HEK293 (cell line): Measurements from ENCODE around the gene ACSS1.
A peak's percentile ranks its signal among the peaks of the same experiment; 100 is the strongest.

Source experiments
- CTCF ChIA-PET: fragments of 350-600 bp; formaldehyde crosslinking; extraction: SDS; loops from one replicate; lab custom pipeline; 2021; ENCODE audit warnings: antibody characterized with exemption; lab: Yijun Ruan, JAX
- POLR2A ChIA-PET: fragments of 300-600 bp; formaldehyde crosslinking; extraction: SDS; loops from one replicate; lab custom pipeline; 2020; ENCODE audit warnings: antibody characterized with exemption, inconsistent platforms; lab: Yijun Ruan, JAX
- H3K27ac ChIP-seq: fragments of 200-500 bp; sonication (Bioruptor generic); 2 replicates; pipeline ENCODE4 v1.5.1; 2014; ENCODE audit warnings: low read depth, low read length, control low read depth, inconsistent platforms; ENCODE audit errors: extremely low read depth
- H3K36me3 ChIP-seq, 2 experiments: fragments of 200-500 bp in 1 of 2; sonication (Bioruptor generic) in 1 of 2; 1 replicate in 1 of 2; 2 replicates in 1 of 2; pipeline ENCODE4 v1.5.1; 2014 to 2017; ENCODE audit warnings: inconsistent platforms in 2 of 2, low read length in 2 of 2; ENCODE audit not compliant: control insufficient read depth in 2 of 2, insufficient read depth in 1 of 2
- H3K4me1 ChIP-seq: fragments of 200-500 bp; sonication (Bioruptor generic); 2 replicates; pipeline ENCODE4 v1.5.1; 2014; ENCODE audit warnings: mild to moderate bottlenecking, low read length, inconsistent platforms; ENCODE audit not compliant: control insufficient read depth, insufficient read depth
- H3K4me3 ChIP-seq: 2 replicates; pipeline ENCODE4 v1.5.1; 2011; ENCODE audit warnings: low read depth, mild to moderate bottlenecking, control low read depth, low read length, moderate library complexity
- H3K9me3 ChIP-seq: fragments of 200-500 bp; sonication (Bioruptor generic); 2 replicates; pipeline ENCODE4 v1.5.1; 2014; ENCODE audit warnings: low read depth, low read length, inconsistent platforms; ENCODE audit not compliant: control insufficient read depth, insufficient read depth
- IKZF3 ChIP-seq: fragments of 450-650 bp; IDR thresholded peaks from 2 replicates; pipeline ENCODE4 v1.5.0; 2018; ENCODE audit warnings: missing biosample characterization, mild to moderate bottlenecking, missing genetic modification characterization, moderate library complexity
- OVOL3 ChIP-seq: fragments of 450-650 bp; formaldehyde crosslinking; IDR thresholded peaks from 2 replicates; pipeline ENCODE4 v1.5.1; 2016; ENCODE audit warnings: missing biosample characterization, missing genetic modification characterization
- PRDM1 ChIP-seq: fragments of 450-650 bp; formaldehyde crosslinking; IDR thresholded peaks from 2 replicates; pipeline ENCODE4; 2016; ENCODE audit warnings: missing biosample characterization, missing genetic modification characterization
- ZNF138 ChIP-seq: fragments of 450-650 bp; formaldehyde crosslinking; IDR thresholded peaks from 2 replicates; pipeline ENCODE4 v1.5.1; 2016; ENCODE audit warnings: missing biosample characterization, missing genetic modification characterization, borderline replicate concordance
- ZNF146 ChIP-seq: fragments of 450-650 bp; formaldehyde crosslinking; IDR thresholded peaks from 2 replicates; pipeline ENCODE4 v1.5.1; 2016; ENCODE audit warnings: missing biosample characterization, missing genetic modification characterization
- ZNF184 ChIP-seq: fragments of 450-650 bp; IDR thresholded peaks from 2 replicates; pipeline ENCODE4 v1.5.1; 2018; ENCODE audit warnings: missing biosample characterization, mild to moderate bottlenecking, missing genetic modification characterization
- ZNF211 ChIP-seq: fragments of 450-650 bp; formaldehyde crosslinking; IDR thresholded peaks from 2 replicates; pipeline ENCODE4 v1.5.1; 2016; ENCODE audit warnings: low read depth, missing biosample characterization, missing genetic modification characterization
- ZNF221 ChIP-seq: fragments of 450-650 bp; formaldehyde crosslinking; IDR thresholded peaks from 2 replicates; pipeline ENCODE4 v1.5.1; 2017; ENCODE audit warnings: missing biosample characterization, missing genetic modification characterization, borderline replicate concordance
- ZNF274 ChIP-seq, 2 experiments: fragments of 200-500 bp in 1 of 2; fragments of 450-650 bp in 1 of 2; sonication (Bioruptor generic) in 1 of 2; formaldehyde crosslinking in 1 of 2; IDR thresholded peaks; 2 replicates each; pipeline versions ENCODE4 v1.5.1 to v1.6.1; 2014 to 2016; ENCODE audit warnings: borderline replicate concordance in 1 of 2, inconsistent platforms in 1 of 2, low read length in 1 of 2, missing biosample characterization in 1 of 2, missing genetic modification characterization in 1 of 2
- ZNF302 ChIP-seq: fragments of 450-650 bp; formaldehyde crosslinking; IDR thresholded peaks from 2 replicates; pipeline ENCODE4 v1.5.1; 2016; ENCODE audit warnings: missing biosample characterization, missing genetic modification characterization, low read depth
- ZNF324 ChIP-seq: fragments of 450-650 bp; formaldehyde crosslinking; IDR thresholded peaks from 2 replicates; pipeline ENCODE4 v1.5.1; 2016; ENCODE audit warnings: missing biosample characterization, missing genetic modification characterization
- ZNF341 ChIP-seq: fragments of 450-650 bp; formaldehyde crosslinking; IDR thresholded peaks from 2 replicates; pipeline ENCODE4; 2016; ENCODE audit warnings: low read depth, missing biosample characterization, missing genetic modification characterization
- ZNF48 ChIP-seq: fragments of 450-650 bp; formaldehyde crosslinking; IDR thresholded peaks from 2 replicates; pipeline ENCODE4 v1.5.1; 2016; ENCODE audit warnings: missing biosample characterization, missing genetic modification characterization
- ZNF514 ChIP-seq: fragments of 450-650 bp; formaldehyde crosslinking; IDR thresholded peaks from 2 replicates; pipeline ENCODE4 v1.5.1; 2016; ENCODE audit warnings: missing biosample characterization, missing genetic modification characterization
- ZNF621 ChIP-seq: fragments of 450-650 bp; formaldehyde crosslinking; IDR thresholded peaks from 2 replicates; pipeline ENCODE4 v1.5.1; 2017; ENCODE audit warnings: missing biosample characterization, missing genetic modification characterization
- ZNF654 ChIP-seq: fragments of 450-650 bp; formaldehyde crosslinking; IDR thresholded peaks from 2 replicates; pipeline ENCODE4 v1.5.1; 2016; ENCODE audit warnings: low read depth, missing biosample characterization, missing genetic modification characterization
- ZNF658 ChIP-seq: fragments of 450-650 bp; formaldehyde crosslinking; IDR thresholded peaks from 2 replicates; pipeline ENCODE4; 2016; ENCODE audit warnings: missing biosample characterization, missing genetic modification characterization
- ZNF677 ChIP-seq: fragments of 450-650 bp; IDR thresholded peaks from 2 replicates; pipeline ENCODE4 v1.5.0; 2018; ENCODE audit warnings: missing biosample characterization, mild to moderate bottlenecking, missing genetic modification characterization, moderate library complexity
- ZNF777 ChIP-seq: fragments of 450-650 bp; formaldehyde crosslinking; IDR thresholded peaks from 2 replicates; pipeline ENCODE4 v1.5.1; 2017; ENCODE audit warnings: missing biosample characterization, missing genetic modification characterization, borderline replicate concordance
- ZNF791 ChIP-seq: fragments of 450-650 bp; formaldehyde crosslinking; IDR thresholded peaks from 2 replicates; pipeline ENCODE4 v1.5.1; 2016; ENCODE audit warnings: missing biosample characterization, missing genetic modification characterization
- TF ChIP-seq, protein P1 (sequence below): fragments of 450-650 bp; formaldehyde crosslinking; IDR thresholded peaks from 2 replicates; pipeline ENCODE4 v1.5.1; 2016; ENCODE audit warnings: missing biosample characterization, missing genetic modification characterization
- TF ChIP-seq, protein P2 (sequence below): fragments of 450-650 bp; formaldehyde crosslinking; IDR thresholded peaks from 2 replicates; pipeline ENCODE4 v1.5.1; 2016; ENCODE audit warnings: missing biosample characterization, missing genetic modification characterization
- TF ChIP-seq, protein P3 (sequence below): fragments of 450-650 bp; formaldehyde crosslinking; IDR thresholded peaks from 2 replicates; pipeline ENCODE4 v1.5.1; 2016; ENCODE audit warnings: missing biosample characterization, missing genetic modification characterization
- TF ChIP-seq, protein P4 (sequence below): fragments of 450-650 bp; formaldehyde crosslinking; IDR thresholded peaks from 2 replicates; pipeline ENCODE4 v1.5.1; 2017; ENCODE audit warnings: missing biosample characterization, missing genetic modification characterization
- TF ChIP-seq, protein P5 (sequence below): fragments of 450-650 bp; formaldehyde crosslinking; IDR thresholded peaks from 2 replicates; pipeline ENCODE4; 2016; ENCODE audit warnings: missing biosample characterization, missing genetic modification characterization
- TF ChIP-seq, protein P6 (sequence below): fragments of 450-650 bp; formaldehyde crosslinking; IDR thresholded peaks from 2 replicates; pipeline ENCODE4 v1.5.1; 2017; ENCODE audit warnings: missing biosample characterization, missing genetic modification characterization

Gene ACSS1

DNA sequence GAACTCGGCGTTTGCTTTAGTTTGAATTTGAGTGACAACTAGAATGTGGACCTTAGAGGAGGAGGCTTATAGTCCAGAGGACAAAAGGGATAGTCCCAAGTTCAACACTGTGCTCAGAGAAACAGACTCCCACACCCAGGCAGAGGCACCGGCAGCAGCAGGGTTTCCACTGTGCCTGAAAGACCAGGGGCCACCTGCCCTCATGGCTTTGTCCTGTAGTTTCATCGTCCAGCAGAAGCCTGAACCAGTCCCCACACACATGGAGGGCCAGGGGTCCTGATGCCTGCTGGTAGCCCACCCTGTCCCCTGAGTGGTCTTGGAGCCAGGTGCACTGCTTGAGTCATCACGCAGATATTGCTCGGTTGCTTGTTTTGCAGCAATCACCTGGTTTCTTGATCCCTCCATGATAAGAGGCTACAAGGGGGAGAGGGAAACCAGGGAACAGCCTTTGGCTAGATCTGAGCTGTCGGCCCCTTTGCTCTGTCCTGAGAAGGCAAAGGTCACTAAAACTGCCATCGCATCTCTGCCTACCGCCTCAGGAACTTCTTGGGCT is 7.2 kb upstream of the ACSS1 start:
- POLR2A ChIA-PET: no interaction called here

DNA sequence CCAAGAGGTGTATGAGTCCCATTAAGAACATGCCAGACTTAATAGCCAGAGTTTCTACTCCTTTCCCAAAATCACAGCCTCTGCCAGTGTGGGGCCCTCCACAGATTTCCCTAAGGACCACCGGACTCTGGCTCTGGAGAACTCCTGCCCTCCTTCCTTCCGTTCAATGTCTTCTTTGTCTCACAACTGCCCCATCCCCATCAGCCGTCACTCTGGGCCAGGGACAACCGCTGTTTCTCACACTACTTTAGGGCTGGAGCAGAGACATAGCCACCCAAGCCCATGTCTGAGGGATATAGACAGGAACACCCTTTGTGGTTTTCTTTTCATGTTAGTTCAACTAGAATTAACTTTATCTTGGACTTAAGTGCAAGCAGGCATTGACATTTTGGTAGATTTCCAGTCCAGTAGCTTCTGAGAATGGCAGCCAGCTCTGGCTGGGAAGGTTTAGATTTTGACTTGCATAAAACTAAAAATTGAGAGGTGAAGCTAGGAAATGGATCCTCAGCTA is 6.7 kb upstream of the ACSS1 start:
- Histone ChIP-seq H3K4me3 (no peak overlapping the region), H3K27ac (no peak overlapping the region), H3K36me3 (no peaks in the 10 kb centered on the region), H3K4me1 (no peaks in the 10 kb centered on the region), H3K9me3 (no peaks in the 10 kb centered on the region)
- ChIA-PET POLR2A (no interaction called here), CTCF (interaction anchor here (0.7 to 5.4 kb wide), 12 partner anchors 9 to 1532 kb away, joined by 3 to 70 read pairs (median 4); no protein-coding TSS in a partner anchor)
- TF ChIP-seq ZNF654 (tag by site-specific recombination): no peak
- TF ChIP-seq ZNF677 (tag by site-specific recombination): no peak
- no peak for TF ChIP-seq OVOL3 (tag by site-specific recombination)
- TF ChIP-seq ZNF48 (tag by site-specific recombination): no peak
- no peak for TF ChIP-seq ZNF302 (tag by site-specific recombination)
- no peak for TF ChIP-seq ZNF146 (tag by site-specific recombination)
- TF ChIP-seq ZNF658 (tag by site-specific recombination): no peak
- TF ChIP-seq ZNF184 (tag by site-specific recombination): no peak
- TF ChIP-seq, protein P1, sequence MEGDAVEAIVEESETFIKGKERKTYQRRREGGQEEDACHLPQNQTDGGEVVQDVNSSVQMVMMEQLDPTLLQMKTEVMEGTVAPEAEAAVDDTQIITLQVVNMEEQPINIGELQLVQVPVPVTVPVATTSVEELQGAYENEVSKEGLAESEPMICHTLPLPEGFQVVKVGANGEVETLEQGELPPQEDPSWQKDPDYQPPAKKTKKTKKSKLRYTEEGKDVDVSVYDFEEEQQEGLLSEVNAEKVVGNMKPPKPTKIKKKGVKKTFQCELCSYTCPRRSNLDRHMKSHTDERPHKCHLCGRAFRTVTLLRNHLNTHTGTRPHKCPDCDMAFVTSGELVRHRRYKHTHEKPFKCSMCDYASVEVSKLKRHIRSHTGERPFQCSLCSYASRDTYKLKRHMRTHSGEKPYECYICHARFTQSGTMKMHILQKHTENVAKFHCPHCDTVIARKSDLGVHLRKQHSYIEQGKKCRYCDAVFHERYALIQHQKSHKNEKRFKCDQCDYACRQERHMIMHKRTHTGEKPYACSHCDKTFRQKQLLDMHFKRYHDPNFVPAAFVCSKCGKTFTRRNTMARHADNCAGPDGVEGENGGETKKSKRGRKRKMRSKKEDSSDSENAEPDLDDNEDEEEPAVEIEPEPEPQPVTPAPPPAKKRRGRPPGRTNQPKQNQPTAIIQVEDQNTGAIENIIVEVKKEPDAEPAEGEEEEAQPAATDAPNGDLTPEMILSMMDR (tag by site-specific recombination): no peak
- no peak for TF ChIP-seq ZNF138 (tag by site-specific recombination)
- TF ChIP-seq ZNF211 (tag by site-specific recombination): no peak
- TF ChIP-seq ZNF777 (tag by site-specific recombination): no peak
- no peak for TF ChIP-seq ZNF791
- no peak for TF ChIP-seq ZNF621 (tag by site-specific recombination)
- TF ChIP-seq IKZF3 (tag by site-specific recombination): no peak
- TF ChIP-seq ZNF514 (tag by site-specific recombination): no peak
- TF ChIP-seq, protein P2, sequence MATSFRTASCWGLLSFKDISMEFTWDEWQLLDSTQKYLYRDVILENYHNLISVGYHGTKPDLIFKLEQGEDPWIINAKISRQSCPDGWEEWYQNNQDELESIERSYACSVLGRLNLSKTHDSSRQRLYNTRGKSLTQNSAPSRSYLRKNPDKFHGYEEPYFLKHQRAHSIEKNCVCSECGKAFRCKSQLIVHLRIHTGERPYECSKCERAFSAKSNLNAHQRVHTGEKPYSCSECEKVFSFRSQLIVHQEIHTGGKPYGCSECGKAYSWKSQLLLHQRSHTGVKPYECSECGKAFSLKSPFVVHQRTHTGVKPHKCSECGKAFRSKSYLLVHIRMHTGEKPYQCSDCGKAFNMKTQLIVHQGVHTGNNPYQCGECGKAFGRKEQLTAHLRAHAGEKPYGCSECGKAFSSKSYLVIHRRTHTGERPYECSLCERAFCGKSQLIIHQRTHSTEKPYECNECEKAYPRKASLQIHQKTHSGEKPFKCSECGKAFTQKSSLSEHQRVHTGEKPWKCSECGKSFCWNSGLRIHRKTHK: no peak
- TF ChIP-seq, protein P3, sequence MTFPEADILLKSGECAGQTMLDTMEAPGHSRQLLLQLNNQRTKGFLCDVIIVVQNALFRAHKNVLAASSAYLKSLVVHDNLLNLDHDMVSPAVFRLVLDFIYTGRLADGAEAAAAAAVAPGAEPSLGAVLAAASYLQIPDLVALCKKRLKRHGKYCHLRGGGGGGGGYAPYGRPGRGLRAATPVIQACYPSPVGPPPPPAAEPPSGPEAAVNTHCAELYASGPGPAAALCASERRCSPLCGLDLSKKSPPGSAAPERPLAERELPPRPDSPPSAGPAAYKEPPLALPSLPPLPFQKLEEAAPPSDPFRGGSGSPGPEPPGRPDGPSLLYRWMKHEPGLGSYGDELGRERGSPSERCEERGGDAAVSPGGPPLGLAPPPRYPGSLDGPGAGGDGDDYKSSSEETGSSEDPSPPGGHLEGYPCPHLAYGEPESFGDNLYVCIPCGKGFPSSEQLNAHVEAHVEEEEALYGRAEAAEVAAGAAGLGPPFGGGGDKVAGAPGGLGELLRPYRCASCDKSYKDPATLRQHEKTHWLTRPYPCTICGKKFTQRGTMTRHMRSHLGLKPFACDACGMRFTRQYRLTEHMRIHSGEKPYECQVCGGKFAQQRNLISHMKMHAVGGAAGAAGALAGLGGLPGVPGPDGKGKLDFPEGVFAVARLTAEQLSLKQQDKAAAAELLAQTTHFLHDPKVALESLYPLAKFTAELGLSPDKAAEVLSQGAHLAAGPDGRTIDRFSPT: no peak

More for the DNA sequence above, 7.2 kb upstream of the ACSS1 start:
- CTCF ChIA-PET: interaction anchor here (0.6 to 5.4 kb wide), 14 partner anchors 10 to 185 kb away, joined by 3 to 70 read pairs (median 4); no protein-coding TSS in a partner anchor
- no peaks in the 10 kb centered on the region for H3K36me3 ChIP-seq
- no peak overlapping the region for H3K27ac ChIP-seq
- no peaks in the 10 kb centered on the region for H3K9me3 ChIP-seq
- no peaks in the 10 kb centered on the region for H3K4me1 ChIP-seq
- no peak overlapping the region for H3K4me3 ChIP-seq
- TF ChIP-seq, protein P4, sequence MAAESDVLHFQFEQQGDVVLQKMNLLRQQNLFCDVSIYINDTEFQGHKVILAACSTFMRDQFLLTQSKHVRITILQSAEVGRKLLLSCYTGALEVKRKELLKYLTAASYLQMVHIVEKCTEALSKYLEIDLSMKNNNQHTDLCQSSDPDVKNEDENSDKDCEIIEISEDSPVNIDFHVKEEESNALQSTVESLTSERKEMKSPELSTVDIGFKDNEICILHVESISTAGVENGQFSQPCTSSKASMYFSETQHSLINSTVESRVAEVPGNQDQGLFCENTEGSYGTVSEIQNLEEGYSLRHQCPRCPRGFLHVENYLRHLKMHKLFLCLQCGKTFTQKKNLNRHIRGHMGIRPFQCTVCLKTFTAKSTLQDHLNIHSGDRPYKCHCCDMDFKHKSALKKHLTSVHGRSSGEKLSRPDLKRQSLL (tag by site-specific recombination): no peak
- no peak for TF ChIP-seq ZNF221 (tag by site-specific recombination)
- no peak for TF ChIP-seq PRDM1 (tag by site-specific recombination)
- TF ChIP-seq, protein P5, sequence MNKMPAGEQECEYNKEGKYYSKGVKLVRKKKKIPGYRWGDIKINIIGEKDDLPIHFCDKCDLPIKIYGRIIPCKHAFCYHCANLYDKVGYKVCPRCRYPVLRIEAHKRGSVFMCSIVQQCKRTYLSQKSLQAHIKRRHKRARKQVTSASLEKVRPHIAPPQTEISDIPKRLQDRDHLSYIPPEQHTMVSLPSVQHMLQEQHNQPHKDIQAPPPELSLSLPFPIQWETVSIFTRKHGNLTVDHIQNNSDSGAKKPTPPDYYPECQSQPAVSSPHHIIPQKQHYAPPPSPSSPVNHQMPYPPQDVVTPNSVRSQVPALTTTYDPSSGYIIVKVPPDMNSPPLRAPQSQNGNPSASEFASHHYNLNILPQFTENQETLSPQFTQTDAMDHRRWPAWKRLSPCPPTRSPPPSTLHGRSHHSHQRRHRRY (tag by site-specific recombination): no peak
- no peak for TF ChIP-seq ZNF274 (IDR thresholded peaks at IDR 0.05; ENCODE audit: low read length)
- TF ChIP-seq ZNF274 (tag by site-specific recombination; IDR thresholded peaks at IDR 0.05; ENCODE audit: borderline replicate concordance): no peak
- TF ChIP-seq ZNF324 (tag by site-specific recombination): no peak
- TF ChIP-seq ZNF341 (tag by site-specific recombination): peak; percentile 49
- TF ChIP-seq, protein P6, sequence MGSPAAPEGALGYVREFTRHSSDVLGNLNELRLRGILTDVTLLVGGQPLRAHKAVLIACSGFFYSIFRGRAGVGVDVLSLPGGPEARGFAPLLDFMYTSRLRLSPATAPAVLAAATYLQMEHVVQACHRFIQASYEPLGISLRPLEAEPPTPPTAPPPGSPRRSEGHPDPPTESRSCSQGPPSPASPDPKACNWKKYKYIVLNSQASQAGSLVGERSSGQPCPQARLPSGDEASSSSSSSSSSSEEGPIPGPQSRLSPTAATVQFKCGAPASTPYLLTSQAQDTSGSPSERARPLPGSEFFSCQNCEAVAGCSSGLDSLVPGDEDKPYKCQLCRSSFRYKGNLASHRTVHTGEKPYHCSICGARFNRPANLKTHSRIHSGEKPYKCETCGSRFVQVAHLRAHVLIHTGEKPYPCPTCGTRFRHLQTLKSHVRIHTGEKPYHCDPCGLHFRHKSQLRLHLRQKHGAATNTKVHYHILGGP (tag by site-specific recombination): no peak
